ENCODE data around the gene FSIP1. TPM values are rescaled to one million over a fixed set of nuclear protein-coding genes. Genes with fewer than 3 reads are reported as not detected.

FSIP1 gene
- polyA plus RNA-seq, 1 experiment = 0.22 TPM

DNA sequence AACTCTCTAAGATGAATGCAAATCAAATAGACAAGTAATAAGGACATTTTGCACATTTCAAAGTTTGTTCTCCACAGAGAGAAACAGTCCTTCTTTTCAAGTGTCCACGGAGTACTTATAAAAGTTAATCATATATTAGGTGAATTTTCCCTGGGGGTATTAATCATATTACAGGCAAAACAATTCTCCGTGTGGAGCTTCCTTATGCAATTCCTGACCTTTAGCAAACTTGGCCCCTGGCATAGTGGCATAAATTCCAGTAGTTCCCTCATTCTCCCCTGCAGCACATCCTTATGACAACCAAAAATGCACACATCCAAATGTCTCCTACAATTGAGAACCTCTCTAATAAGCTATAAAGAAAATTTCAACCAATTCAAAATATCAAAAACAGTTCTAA, 34.4 kb downstream of the FSIP1 start:
- no peak overlapping the region for H3K4me3 ChIP-seq (ENCODE audit: low read depth, low read length)
- no peaks in the 10 kb centered on the region for H3K27me3 ChIP-seq (ENCODE audit: control insufficient read depth, insufficient read depth, low read length)
- no peaks in the 10 kb centered on the region for H3K36me3 ChIP-seq (ENCODE audit: control insufficient read depth, insufficient read depth, low read length)
- TF ChIP-seq, protein P1, sequence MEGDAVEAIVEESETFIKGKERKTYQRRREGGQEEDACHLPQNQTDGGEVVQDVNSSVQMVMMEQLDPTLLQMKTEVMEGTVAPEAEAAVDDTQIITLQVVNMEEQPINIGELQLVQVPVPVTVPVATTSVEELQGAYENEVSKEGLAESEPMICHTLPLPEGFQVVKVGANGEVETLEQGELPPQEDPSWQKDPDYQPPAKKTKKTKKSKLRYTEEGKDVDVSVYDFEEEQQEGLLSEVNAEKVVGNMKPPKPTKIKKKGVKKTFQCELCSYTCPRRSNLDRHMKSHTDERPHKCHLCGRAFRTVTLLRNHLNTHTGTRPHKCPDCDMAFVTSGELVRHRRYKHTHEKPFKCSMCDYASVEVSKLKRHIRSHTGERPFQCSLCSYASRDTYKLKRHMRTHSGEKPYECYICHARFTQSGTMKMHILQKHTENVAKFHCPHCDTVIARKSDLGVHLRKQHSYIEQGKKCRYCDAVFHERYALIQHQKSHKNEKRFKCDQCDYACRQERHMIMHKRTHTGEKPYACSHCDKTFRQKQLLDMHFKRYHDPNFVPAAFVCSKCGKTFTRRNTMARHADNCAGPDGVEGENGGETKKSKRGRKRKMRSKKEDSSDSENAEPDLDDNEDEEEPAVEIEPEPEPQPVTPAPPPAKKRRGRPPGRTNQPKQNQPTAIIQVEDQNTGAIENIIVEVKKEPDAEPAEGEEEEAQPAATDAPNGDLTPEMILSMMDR (IDR thresholded peaks at IDR 0.05; ENCODE audit: insufficient read depth, low read depth, low read length) = no peak
- ChIA-PET CTCF (interaction anchor here (0.6 to 1.3 kb wide), 3 partner anchors 8 to 154 kb away, joined by 3 to 5 read pairs (median 3); no protein-coding TSS in a partner anchor), POLR2A (interaction anchor here (0.7 kb wide), 1 partner anchor 240 kb away, joined by 3 read pairs; no protein-coding TSS in a partner anchor)
- DNase-seq (ENCODE audit: low read depth) = no peak

DNA sequence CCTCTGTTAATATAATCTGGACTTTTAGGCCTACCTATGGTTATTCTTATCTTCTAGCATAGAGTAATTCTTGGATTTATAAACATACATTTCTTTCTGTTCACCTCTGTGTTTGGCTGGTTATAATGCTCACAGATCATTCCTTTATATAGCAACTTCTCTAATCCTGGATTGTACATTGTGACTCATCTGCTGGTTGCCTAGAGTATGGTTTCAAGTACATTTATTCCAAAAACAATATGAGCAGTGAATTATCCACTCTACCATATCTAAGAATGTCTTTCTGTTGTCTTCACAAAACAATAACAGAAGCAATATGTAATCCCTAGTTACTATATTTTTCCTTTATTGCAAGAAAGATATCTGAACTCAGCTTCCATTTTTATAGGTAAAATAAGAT, 35.3 kb downstream of the FSIP1 start:
- no peak for DNase-seq (ENCODE audit: low read depth)
- H3K36me3 ChIP-seq (ENCODE audit: control insufficient read depth, insufficient read depth, low read length) = no peaks in the 10 kb centered on the region
- TF ChIP-seq, protein P1 (IDR thresholded peaks at IDR 0.05; ENCODE audit: insufficient read depth, low read depth, low read length) = no peak
- CTCF ChIA-PET = interaction anchor here (1.3 kb wide), 1 partner anchor 9 kb away, joined by 3 read pairs; no protein-coding TSS in a partner anchor
- H3K4me3 ChIP-seq (ENCODE audit: low read depth, low read length) = no peak overlapping the region
- H3K27me3 ChIP-seq (ENCODE audit: control insufficient read depth, insufficient read depth, low read length) = no peaks in the 10 kb centered on the region
- POLR2A ChIA-PET = no interaction called here

DNA sequence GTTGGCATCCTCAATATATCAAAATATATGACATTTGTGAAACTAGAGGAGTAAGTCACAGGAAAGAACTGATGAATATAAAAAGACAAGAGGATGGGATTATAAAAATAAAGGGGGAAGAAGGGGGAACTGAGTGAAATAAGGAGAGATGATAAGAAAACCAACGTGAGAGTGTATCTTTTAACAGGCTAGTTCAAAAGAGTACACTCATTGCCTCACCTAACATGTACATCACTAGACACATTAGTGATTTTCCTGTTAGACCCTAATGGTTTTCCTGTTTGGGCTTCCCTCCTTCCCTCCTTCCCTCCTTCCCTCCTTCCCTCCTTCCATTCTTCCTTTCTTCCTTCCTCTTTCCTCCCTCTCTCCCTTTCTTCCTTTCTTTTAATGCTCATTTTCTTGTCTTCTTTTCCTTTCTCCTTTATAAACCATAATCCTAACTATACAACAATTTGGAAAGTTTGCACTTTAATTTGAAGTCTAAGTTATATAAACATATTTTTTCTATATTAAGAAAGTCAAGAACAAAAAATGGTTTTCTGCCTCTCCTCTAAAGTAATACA, 35.8 kb downstream of the FSIP1 start:
- H3K36me3 ChIP-seq (ENCODE audit: control insufficient read depth, insufficient read depth, low read length) = no peaks in the 10 kb centered on the region
- TF ChIP-seq, protein P1 (IDR thresholded peaks at IDR 0.05; ENCODE audit: insufficient read depth, low read depth, low read length) = no peak
- DNase-seq (ENCODE audit: low read depth) = no peak
- CTCF ChIA-PET = no interaction called here
- H3K4me3 ChIP-seq (ENCODE audit: low read depth, low read length) = no peak overlapping the region
- POLR2A ChIA-PET = no interaction called here
- H3K27me3 ChIP-seq (ENCODE audit: control insufficient read depth, insufficient read depth, low read length) = no peaks in the 10 kb centered on the region

DNA sequence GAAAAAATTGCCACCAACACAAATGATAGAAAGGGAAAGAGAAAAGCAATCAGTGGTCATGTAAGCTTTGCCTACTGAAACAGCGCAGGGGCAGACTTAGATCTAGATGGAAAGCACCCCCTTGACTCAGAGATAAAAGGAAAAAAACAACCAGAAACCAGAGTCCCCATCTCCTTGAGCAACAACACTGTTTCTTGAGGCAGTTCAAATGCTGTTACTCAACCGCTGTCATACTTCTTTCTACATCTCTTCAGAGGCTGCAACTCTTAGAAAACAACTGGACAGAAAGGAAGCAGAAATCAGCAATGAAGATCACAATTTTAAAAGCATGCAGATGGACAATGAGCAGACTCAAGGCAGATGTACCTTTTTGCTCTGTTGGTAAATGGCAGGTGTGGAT, 36.5 kb downstream of the FSIP1 start:
- H3K36me3 ChIP-seq (ENCODE audit: control insufficient read depth, insufficient read depth, low read length) = no peaks in the 10 kb centered on the region
- CTCF ChIA-PET = interaction anchor here (0.9 to 1.2 kb wide), 3 partner anchors 10 to 292 kb away, joined by 3 read pairs; no protein-coding TSS in a partner anchor
- POLR2A ChIA-PET = no interaction called here
- TF ChIP-seq, protein P1 (IDR thresholded peaks at IDR 0.05; ENCODE audit: insufficient read depth, low read depth, low read length) = no peak
- H3K27me3 ChIP-seq (ENCODE audit: control insufficient read depth, insufficient read depth, low read length) = no peaks in the 10 kb centered on the region
- no peak overlapping the region for H3K4me3 ChIP-seq (ENCODE audit: low read depth, low read length)
- DNase-seq (ENCODE audit: low read depth) = no peak

DNA sequence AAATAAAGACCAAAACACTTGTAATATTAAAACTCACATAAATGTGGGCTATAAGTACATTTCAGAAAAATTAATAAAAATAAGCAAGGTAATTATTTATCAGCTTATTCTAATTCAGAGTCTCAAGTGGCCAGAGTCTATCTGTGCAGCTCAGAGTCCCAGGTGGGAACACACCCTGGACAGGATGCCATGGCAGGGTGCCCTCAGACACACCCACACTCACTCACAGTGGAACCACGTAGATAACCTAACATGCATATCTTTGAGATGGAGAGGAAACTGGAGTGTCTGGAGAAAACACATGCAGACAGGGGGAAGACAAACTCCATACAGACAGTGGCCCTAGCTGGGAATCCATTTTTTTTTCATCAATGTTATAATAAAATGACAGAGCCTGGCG, 37.2 kb downstream of the FSIP1 start:
- H3K4me3 ChIP-seq (ENCODE audit: low read depth, low read length) = no peak overlapping the region
- DNase-seq (ENCODE audit: low read depth) = no peak
- no peaks in the 10 kb centered on the region for H3K27me3 ChIP-seq (ENCODE audit: control insufficient read depth, insufficient read depth, low read length)
- TF ChIP-seq, protein P1 (IDR thresholded peaks at IDR 0.05; ENCODE audit: insufficient read depth, low read depth, low read length) = no peak
- H3K36me3 ChIP-seq (ENCODE audit: control insufficient read depth, insufficient read depth, low read length) = no peaks in the 10 kb centered on the region
- POLR2A ChIA-PET = interaction anchor here (0.6 kb wide), 1 partner anchor 159 kb away, joined by 3 read pairs; no protein-coding TSS in a partner anchor
- CTCF ChIA-PET = interaction anchor here (0.9 to 1.2 kb wide), 4 partner anchors 11 to 293 kb away, joined by 3 to 4 read pairs (median 3); no protein-coding TSS in a partner anchor

Data from BJ (cell line).